ENCODE results near the gene SLBP.
A peak's percentile ranks its signal among the peaks of the same experiment; 100 is the strongest.

Gene SLBP

GRCh38 chr4:1732911-1733310, 20.8 kb upstream of the SLBP start:
- Histone ChIP-seq H2AK5ac (ENCODE audit: low read length, severe bottlenecking) (no peak overlapping the region), H3K4ac (ENCODE audit: low read depth in 1 of 2, low read length in 2 of 2) (no peak overlapping the region), H3K36me3 (ENCODE audit: control insufficient read depth in 1 of 2, insufficient read depth in 2 of 2, low read depth in 1 of 2, low read length in 2 of 2) (peaks cover 56 to 66% of the 10 kb centered on the region in 2 experiments), H3K4me2 (ENCODE audit: low read length, poor library complexity, severe bottlenecking) (no peak overlapping the region), H3K27me3 (ENCODE audit: control insufficient read depth in 1 of 2, insufficient read depth in 1 of 2, low read length in 2 of 2) (no peaks in the 10 kb centered on the region), H2BK12ac (ENCODE audit: low read length in 2 of 2) (no peak overlapping the region), H2BK5ac (ENCODE audit: low read depth, low read length, poor library complexity, severe bottlenecking) (no peak overlapping the region), H3K4me1 (ENCODE audit: control insufficient read depth, insufficient read depth, low read depth, low read length) (peaks cover 30% of the 10 kb centered on the region), H4K8ac (ENCODE audit: low read length) (no peak overlapping the region), H3K4me3 (ENCODE audit: insufficient read depth in 1 of 2, low read depth in 1 of 2, low read length in 2 of 2) (no peak overlapping the region), H2AFZ (ENCODE audit: low read depth, low read length) (no peak overlapping the region), H2BK15ac (ENCODE audit: low read depth, poor library complexity, severe bottlenecking) (no peak overlapping the region), H2BK120ac (ENCODE audit: low read depth, low read length) (no peak overlapping the region), H3K14ac (ENCODE audit: low read length in 2 of 2) (no peak overlapping the region), H3K27ac (ENCODE audit: low read length, poor library complexity, severe bottlenecking) (no peak overlapping the region), H4K91ac (ENCODE audit: low read length) (no peak overlapping the region), H3K79me1 (replicated peaks; ENCODE audit: low read length, poor library complexity, severe bottlenecking) (peaks cover 35% of the 10 kb centered on the region), H3K18ac (ENCODE audit: low read depth in 1 of 2, low read length in 2 of 2) (no peak overlapping the region), H3K9ac (ENCODE audit: low read length) (no peak overlapping the region), H3K23ac (ENCODE audit: low read length in 2 of 2) (no peak overlapping the region), H3K9me3 (ENCODE audit: control insufficient read depth, low read length) (peaks cover 12% of the 10 kb centered on the region)
- no peak for DNase-seq
- WGBS, result 97% methylated on average over 10 of the region's 10 CpGs

DNA sequence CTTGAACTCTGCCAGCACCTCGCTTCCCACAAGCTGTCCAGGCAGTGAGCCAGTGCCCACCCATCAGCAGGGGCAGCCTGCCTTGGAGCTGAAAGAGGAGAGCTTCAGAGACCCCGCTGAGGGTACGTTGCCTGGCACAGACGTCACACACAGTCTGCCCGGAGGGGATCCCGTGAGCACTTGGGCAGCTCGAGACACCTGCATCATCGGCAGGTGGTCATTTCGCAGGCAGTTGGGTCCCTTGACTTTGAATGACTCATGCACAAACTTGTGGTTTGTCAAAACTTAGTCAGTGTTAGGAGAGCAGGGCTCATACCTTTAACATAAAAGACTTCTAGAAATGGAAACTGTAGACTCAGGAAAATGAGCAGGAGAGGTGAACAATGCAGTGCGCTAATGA, 19.1 kb upstream of the SLBP start:
- Histone ChIP-seq H2BK15ac (ENCODE audit: low read depth, poor library complexity, severe bottlenecking) (no peak overlapping the region), H3K4me3 (ENCODE audit: insufficient read depth in 1 of 2, low read depth in 1 of 2, low read length in 2 of 2) (no peak overlapping the region), H3K4ac (ENCODE audit: low read depth in 1 of 2, low read length in 2 of 2) (no peak overlapping the region), H2BK12ac (ENCODE audit: low read length in 2 of 2) (no peak overlapping the region), H3K9ac (ENCODE audit: low read length) (no peak overlapping the region), H3K27ac (ENCODE audit: low read length, poor library complexity, severe bottlenecking) (no peak overlapping the region), H3K14ac (ENCODE audit: low read length in 2 of 2) (no peak overlapping the region), H3K23ac (ENCODE audit: low read length in 2 of 2) (no peak overlapping the region), H3K4me2 (ENCODE audit: low read length, poor library complexity, severe bottlenecking) (no peak overlapping the region), H3K79me1 (replicated peaks; ENCODE audit: low read length, poor library complexity, severe bottlenecking) (peaks cover 20% of the 10 kb centered on the region), H3K36me3 (ENCODE audit: control insufficient read depth in 1 of 2, insufficient read depth in 2 of 2, low read depth in 1 of 2, low read length in 2 of 2) (peaks cover 40 to 51% of the 10 kb centered on the region in 2 experiments), H3K27me3 (ENCODE audit: control insufficient read depth in 1 of 2, insufficient read depth in 1 of 2, low read length in 2 of 2) (no peaks in the 10 kb centered on the region), H4K91ac (ENCODE audit: low read length) (no peak overlapping the region), H3K18ac (ENCODE audit: low read depth in 1 of 2, low read length in 2 of 2) (no peak overlapping the region), H3K9me3 (ENCODE audit: control insufficient read depth, low read length) (no peaks in the 10 kb centered on the region), H4K8ac (ENCODE audit: low read length) (no peak overlapping the region), H2BK120ac (ENCODE audit: low read depth, low read length) (no peak overlapping the region), H2BK5ac (ENCODE audit: low read depth, low read length, poor library complexity, severe bottlenecking) (no peak overlapping the region), H3K4me1 (ENCODE audit: control insufficient read depth, insufficient read depth, low read depth, low read length) (peaks cover 40% of the 10 kb centered on the region), H2AK5ac (ENCODE audit: low read length, severe bottlenecking) (no peak overlapping the region), H2AFZ (ENCODE audit: low read depth, low read length) (no peak overlapping the region)
- whole genome bisulfite sequencing, result 95% methylated on average over 10 of the region's 10 CpGs
- DNase-seq, result no peak

- Histone ChIP-seq H3K4ac (ENCODE audit: low read depth in 1 of 2, low read length in 2 of 2) (no peak overlapping the region), H4K8ac (ENCODE audit: low read length) (peak overlapping the region; percentile 24), H3K9me3 (ENCODE audit: control insufficient read depth, low read length) (no peaks in the 10 kb centered on the region), H2AFZ (ENCODE audit: low read depth, low read length) (no peak overlapping the region), H3K4me1 (ENCODE audit: control insufficient read depth, insufficient read depth, low read depth, low read length) (peaks cover 46% of the 10 kb centered on the region), H2AK5ac (ENCODE audit: low read length, severe bottlenecking) (peak overlapping the region; percentile 93), H2BK12ac (ENCODE audit: low read length in 2 of 2) (no peak overlapping the region), H3K27ac (ENCODE audit: low read length, poor library complexity, severe bottlenecking) (no peak overlapping the region), H3K14ac (ENCODE audit: low read length in 2 of 2) (no peak overlapping the region), H4K91ac (ENCODE audit: low read length) (no peak overlapping the region), H3K36me3 (ENCODE audit: control insufficient read depth in 1 of 2, insufficient read depth in 2 of 2, low read depth in 1 of 2, low read length in 2 of 2) (peaks cover 40 to 46% of the 10 kb centered on the region in 2 experiments), H2BK120ac (ENCODE audit: low read depth, low read length) (no peak overlapping the region), H2BK5ac (ENCODE audit: low read depth, low read length, poor library complexity, severe bottlenecking) (no peak overlapping the region), H3K79me1 (replicated peaks; ENCODE audit: low read length, poor library complexity, severe bottlenecking) (peaks cover 25% of the 10 kb centered on the region), H2BK15ac (ENCODE audit: low read depth, poor library complexity, severe bottlenecking) (no peak overlapping the region), H3K4me2 (ENCODE audit: low read length, poor library complexity, severe bottlenecking) (no peak overlapping the region), H3K27me3 (ENCODE audit: control insufficient read depth in 1 of 2, insufficient read depth in 1 of 2, low read length in 2 of 2) (no peaks in the 10 kb centered on the region), H3K4me3 (ENCODE audit: insufficient read depth in 1 of 2, low read depth in 1 of 2, low read length in 2 of 2) (no peak overlapping the region), H3K9ac (ENCODE audit: low read length) (no peak overlapping the region), H3K18ac (ENCODE audit: low read depth in 1 of 2, low read length in 2 of 2) (no peak overlapping the region), H3K23ac (ENCODE audit: low read length in 2 of 2) (no peak overlapping the region)
- no peak for DNase-seq
- 93% methylated on average over 15 of the region's 16 CpGs for WGBS
Measured at GRCh38 chr4:1730532-1731135, 18.5 kb upstream of the SLBP start.

DNA sequence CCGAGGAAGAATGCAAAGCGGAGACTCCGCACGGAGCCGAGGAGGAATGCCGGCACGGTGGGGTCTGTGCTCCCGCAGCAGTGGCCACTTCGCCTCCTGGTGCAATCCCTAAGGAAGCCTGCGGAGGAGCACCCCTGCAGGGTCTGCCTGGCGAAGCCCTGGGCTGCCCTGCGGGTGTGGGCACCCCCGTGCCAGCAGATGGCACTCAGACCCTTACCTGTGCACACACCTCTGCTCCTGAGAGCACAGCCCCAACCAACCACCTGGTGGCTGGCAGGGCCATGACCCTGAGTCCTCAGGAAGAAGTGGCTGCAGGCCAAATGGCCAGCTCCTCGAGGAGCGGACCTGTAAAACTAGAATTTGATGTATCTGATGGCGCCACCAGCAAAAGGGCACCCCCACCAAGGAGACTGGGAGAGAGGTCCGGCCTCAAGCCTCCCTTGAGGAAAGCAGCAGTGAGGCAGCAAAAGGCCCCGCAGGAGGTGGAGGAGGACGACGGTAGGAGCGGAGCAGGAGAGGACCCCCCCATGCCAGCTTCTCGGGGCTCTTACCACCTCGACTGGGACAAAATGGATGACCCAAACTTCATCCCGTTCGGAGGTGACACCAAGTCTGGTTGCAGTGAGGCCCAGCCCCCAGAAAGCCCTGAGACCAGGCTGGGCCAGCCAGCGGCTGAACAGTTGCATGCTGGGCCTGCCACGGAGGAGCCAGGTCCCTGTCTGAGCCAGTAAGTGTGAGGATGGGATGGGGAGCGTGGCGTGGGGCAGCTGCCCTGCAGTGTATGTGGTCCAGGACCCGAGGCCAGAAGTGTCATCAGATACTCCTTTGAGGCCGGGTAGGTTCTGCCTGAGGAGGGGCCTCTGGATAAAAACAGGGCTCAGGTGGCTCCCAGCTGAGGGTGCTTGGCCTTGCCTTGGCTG, 16.2 kb upstream of the SLBP start:
- no peak overlapping the region for H3K14ac ChIP-seq (ENCODE audit: low read length in 2 of 2)
- DNase-seq, result no peak
- H3K36me3 ChIP-seq (ENCODE audit: control insufficient read depth in 1 of 2, insufficient read depth in 2 of 2, low read depth in 1 of 2, low read length in 2 of 2), result peaks cover 39 to 49% of the 10 kb centered on the region in 2 experiments
- peak overlapping the region; percentile 88 for H4K91ac ChIP-seq (ENCODE audit: low read length)
- H2BK12ac ChIP-seq (ENCODE audit: low read length in 2 of 2), result peak overlapping the region; percentile 44 to 59
- H3K4ac ChIP-seq (ENCODE audit: low read depth in 1 of 2, low read length in 2 of 2), result peak overlapping the region; percentile 56 to 89
- H2BK120ac ChIP-seq (ENCODE audit: low read depth, low read length), result no peak overlapping the region
- H3K9ac ChIP-seq (ENCODE audit: low read length), result no peak overlapping the region
- H2BK15ac ChIP-seq (ENCODE audit: low read depth, poor library complexity, severe bottlenecking), result peak overlapping the region; percentile 63
- H2AK5ac ChIP-seq (ENCODE audit: low read length, severe bottlenecking), result peak overlapping the region; percentile 62
- peak overlapping the region; percentile 89 for H3K27ac ChIP-seq (ENCODE audit: low read length, poor library complexity, severe bottlenecking)
- H3K4me2 ChIP-seq (ENCODE audit: low read length, poor library complexity, severe bottlenecking), result peak overlapping the region; percentile 32
- H3K23ac ChIP-seq (ENCODE audit: low read length in 2 of 2), result no peak overlapping the region
- no peaks in the 10 kb centered on the region for H3K9me3 ChIP-seq (ENCODE audit: control insufficient read depth, low read length)
- peaks cover 51% of the 10 kb centered on the region for H3K4me1 ChIP-seq (ENCODE audit: control insufficient read depth, insufficient read depth, low read depth, low read length)
- H3K27me3 ChIP-seq (ENCODE audit: control insufficient read depth in 1 of 2, insufficient read depth in 1 of 2, low read length in 2 of 2), result no peaks in the 10 kb centered on the region
- H3K79me1 ChIP-seq (replicated peaks; ENCODE audit: low read length, poor library complexity, severe bottlenecking), result peaks cover 23% of the 10 kb centered on the region
- H4K8ac ChIP-seq (ENCODE audit: low read length), result peak overlapping the region; percentile 94
- peak overlapping the region; percentile 58 to 89 for H3K18ac ChIP-seq (ENCODE audit: low read depth in 1 of 2, low read length in 2 of 2)
- H2AFZ ChIP-seq (ENCODE audit: low read depth, low read length), result no peak overlapping the region
- WGBS, result 95% methylated on average over 31 of the region's 31 CpGs
- H2BK5ac ChIP-seq (ENCODE audit: low read depth, low read length, poor library complexity, severe bottlenecking), result peak overlapping the region; percentile 81
- H3K4me3 ChIP-seq (ENCODE audit: insufficient read depth in 1 of 2, low read depth in 1 of 2, low read length in 2 of 2), result peak overlapping the region in 1 of 2 experiments; percentile 33
